ENCODE measurements around the gene SLC24A3.

SLC24A3 gene

DNA sequence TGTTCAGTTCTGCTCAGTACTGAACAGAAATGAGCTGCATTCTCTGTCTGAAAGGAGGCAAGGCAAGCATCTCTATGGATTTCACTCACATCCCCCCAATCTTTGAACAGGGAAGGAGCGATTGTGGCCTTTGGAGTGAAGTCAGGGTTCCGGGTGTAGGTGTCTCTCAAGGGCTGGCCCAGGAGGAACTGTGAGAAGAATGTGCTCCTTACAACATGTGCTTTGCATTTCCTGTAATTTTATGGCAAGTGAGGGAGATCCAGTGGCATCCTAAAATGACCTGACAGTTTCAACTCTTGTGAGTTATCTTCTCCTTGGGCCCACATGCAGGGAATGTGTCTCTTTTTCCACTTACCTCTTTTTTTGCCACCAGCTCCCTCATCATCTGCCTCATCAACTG, 482.6 kb downstream of the SLC24A3 start:
- no peak for DNase-seq

DNA sequence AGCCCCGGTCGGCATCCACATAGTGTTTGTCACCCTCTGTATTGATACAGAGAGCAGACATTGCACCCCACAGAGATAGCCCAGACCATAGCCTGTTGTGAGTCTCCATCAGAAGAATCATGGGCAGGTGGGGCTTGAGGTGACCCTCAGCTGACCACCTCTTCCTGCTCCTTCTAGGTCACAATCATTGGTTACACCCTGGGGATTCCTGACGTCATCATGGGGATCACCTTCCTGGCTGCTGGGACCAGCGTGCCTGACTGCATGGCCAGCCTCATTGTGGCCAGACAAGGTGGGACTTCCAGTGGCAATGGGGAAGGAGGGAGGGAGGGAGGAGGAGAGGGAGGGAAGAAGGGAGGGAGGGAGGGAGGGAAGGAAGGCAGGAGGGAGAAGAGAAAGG, 484.2 kb downstream of the SLC24A3 start:
- no peak for DNase-seq

DNA sequence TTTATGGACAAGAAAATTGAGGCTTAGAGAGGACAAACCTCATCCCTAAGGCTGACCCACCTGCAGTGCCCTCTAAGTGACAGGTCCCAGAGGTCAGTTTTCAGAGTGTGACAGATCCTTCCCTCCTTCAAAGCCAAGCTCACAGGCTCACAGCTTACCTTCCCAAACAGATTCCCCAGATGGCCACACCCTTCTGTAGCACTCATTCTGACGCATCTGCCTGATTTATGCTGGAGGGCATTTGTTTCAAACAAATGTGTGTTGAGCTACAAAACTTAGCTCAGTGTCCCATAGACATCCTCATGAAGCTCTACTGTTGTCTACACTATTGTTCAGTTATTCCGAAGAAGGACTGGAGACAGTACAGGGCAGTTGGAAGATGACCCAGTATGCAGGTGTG, 485.0 kb downstream of the SLC24A3 start:
- DNase-seq: no peak

DNA sequence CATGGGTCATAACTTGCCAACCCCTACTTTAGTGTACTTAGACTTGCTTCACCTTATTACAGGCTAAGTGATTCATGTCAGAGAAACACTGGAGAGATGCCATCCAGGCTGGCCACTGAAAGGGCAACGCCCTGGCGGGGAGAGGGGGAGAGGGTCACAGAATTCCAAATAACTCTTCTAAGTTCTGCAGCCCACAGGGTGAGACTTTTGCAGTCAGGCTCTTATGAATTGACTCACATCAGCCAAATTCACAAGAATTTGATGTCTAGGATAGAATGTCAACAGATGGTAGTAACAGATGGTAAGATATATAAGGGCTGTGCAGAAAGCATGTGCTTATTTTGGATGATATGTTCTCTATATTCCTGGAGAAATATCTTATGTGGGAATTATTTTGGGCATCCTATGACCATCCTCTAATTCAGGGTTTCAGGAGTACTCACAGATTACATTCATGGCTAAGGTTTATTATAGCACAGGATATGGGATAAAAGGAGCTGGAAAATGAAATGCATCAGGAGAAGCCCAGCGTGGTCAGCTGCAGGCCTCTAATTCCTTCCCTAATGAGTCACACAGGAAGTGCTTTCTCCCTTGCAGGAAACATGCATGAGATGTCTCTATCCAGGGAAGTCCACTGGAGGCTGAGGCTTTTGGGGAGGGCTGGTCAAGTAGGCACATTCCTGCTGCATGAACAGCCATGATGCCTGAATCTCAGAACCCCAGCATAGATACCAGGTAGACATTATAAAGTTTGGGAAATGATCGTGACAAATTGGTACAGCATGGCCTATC, 486.9 kb downstream of the SLC24A3 start:
- no peak for DNase-seq

DNA sequence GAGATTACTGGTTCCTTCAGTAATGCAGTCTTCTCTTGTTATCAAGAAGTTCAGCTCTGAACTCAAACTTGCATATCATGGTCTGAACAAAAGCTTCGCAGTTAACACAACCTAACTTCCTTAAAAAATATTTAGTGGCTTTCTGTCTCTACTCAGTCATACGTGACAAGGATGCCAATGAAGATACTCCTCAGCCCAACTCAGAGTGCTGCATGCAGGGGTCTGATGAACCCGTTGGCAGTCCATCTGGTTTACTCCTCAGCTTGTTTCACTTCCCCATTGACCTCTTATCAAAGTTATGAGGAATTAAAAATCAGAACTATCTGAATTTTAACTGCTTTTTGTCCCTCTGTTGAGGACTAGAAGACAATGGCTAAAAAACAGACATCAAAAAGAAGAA, 489.0 kb downstream of the SLC24A3 start:
- DNase-seq: no peak

DNA sequence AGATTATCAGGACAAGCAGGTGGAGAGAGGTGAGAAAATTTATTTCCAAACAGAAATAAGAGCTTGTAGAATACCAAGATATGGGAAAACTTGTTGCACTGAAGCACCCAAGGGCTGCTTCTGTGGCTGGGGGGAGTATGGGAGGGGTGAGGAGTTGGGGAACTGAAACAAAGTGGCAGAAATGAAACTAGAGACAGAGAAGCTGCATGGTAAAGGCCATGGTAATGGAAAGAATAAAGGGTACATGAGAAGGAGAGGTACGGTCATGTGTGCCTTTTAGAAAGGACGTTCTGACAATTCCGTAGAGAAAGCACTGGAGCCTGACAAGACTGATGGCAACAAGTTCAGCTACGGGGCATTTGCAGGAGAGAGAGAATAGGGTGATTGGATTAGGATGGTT, 494.0 kb downstream of the SLC24A3 start:
- no peak for DNase-seq

DNA sequence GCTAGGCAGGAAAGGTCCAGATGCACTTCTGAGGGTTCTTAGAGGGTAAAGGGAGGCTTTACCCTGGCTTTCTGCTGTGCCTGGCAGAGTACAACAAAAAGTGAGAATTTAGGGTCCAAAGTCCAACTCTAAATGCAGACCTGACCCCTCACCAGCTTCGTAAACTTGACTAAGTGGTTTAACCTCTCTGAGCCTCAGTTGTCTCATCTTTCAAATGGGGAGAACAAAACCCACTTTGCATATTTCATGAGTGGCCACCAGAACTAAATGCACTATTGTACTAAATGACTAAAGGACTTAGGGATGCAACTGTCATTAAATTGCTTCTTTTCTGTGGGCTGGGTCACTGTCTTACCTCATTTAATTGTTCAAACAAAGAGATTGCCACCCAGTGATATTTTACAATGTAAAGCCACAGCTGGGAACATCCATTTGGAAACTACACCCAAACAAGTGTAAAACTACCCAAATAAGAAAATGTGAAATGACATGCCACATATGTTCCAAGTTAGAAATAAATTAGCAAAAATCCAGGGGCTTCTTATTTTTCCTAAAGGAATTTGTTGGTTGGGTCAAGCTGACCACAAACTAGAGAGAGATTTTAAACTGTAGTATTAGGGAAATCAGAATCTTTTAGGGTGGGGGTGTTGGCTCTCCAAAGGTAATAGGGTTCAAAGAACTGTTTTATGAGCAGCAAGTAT, 497.3 kb downstream of the SLC24A3 start:
- DNase-seq: no peak

DNA sequence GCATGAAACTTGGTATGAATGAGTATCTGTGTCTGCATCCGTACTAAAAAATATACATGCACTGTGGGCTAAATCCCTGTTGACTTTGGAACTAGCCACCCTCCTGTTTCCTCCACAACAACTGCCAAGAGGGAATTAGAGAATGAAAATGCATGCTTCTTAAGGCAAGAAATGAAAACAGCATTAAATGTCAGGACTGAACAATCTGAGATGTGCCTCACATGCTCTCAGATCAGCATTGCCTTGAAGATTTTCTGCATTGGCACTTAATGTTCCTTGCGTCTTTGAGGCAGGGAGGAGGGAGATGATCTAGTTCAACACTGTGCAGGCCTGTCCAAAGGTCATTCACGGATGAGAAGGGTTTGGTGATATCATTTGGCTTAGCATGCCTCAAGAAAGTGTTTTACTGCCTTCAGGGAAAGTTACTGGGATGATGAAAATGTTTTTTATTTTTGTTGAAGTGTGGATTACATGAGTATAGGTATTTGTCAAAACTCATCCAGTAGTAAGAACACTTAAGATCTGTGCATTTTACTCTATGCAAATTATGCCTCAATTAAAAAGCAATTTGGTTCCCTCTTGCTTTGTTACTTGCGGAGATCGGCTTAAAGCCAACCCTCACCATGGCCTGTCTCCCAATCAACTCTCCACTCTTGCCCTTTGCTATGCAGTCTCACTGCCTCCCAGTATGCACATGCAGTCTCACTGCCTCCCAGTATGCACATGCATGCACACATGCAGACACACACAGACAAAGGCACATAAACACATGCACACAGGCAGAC, 498.1 kb downstream of the SLC24A3 start:
- DNase-seq: no peak

DNA sequence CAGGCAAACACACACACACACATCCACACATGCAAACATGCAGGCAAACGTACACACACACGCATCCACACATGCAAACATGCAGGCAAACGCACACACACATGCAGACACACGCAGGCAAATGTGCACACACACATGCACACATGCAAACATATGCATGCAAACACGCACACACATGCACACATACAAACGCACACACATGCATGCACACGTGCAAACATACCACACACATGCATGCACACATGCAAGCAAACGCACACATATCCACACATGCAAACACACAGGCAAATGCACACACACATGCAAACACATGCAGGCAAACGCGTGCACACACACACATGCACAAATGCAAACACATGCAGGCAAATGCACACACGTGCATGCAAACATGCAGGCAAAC, 498.7 kb downstream of the SLC24A3 start:
- DNase-seq: no peak

DNA sequence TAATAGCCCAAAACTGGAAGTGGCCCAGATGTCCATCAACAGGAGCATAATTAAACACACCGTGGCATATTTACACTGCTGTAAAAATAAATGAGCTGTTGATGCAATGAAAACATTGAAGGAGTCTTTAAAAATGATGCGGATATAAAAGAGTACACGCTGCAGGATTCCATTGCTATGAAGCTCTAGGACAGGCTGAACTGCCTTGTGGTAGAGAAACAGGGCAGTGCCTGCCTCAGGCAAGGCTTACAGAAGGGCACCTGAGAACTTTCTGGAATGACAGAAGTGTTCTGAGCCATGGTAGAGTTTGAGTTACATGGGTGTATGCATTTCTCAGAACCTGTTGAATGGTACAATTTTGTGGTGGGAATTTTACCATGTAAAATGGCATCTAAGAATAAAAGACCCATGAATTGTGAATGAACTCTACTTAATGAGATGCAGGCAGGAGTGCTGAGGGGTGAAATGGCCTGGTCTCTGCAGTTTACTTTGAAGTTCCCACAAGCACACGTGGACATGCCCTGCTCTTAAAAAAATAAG, 500.3 kb downstream of the SLC24A3 start:
- DNase-seq: no peak

DNA sequence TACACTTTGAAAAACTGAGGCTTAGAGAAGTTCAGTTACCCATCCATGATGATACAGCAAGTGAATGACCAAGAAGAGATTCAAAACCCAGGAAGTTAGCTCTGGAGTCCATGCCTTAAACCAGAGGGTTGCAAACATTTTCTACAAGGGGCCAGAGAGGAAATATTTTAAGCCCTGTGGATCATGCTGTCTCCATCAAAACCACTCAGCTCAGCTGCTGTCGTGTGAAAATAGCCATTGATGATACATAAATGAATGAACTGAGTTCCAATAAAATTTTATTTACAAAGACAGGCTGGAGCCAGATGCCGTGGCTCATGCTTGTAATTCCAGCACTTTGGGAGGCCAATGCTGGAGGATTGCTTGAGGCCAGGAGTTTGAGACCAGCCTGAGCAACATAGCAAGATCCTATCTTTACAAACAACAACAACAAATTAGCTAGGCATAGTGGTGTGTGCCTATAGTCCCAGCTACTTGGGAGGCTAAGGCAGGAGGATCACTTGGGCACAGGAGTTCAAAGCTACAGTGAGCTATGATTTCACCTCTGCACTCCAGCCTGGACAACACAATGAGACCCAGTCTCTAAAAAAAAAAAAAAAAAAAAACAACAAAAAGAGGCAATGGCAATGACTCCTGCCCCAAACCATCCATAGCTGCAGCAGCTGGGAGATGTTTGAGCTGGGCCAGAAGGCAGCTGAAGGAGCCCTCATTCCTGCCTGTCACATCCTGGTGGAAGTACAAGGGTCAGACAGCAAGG, 501.6 kb downstream of the SLC24A3 start:
- DNase-seq: no peak

DNA sequence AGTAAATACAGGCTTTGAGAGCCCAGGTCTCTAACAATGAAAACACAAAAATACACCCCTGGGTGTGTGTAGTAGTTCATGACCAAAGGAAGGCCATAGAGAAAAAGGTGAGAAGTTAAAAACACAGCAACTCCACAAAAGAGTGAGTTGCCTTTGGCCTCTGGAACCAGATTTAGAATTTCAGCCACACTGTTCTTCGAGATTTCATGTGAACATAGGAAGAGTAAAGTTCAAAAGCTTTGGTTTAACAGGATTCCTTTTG, 502.1 kb downstream of the SLC24A3 start:
- DNase-seq: no peak

DNA sequence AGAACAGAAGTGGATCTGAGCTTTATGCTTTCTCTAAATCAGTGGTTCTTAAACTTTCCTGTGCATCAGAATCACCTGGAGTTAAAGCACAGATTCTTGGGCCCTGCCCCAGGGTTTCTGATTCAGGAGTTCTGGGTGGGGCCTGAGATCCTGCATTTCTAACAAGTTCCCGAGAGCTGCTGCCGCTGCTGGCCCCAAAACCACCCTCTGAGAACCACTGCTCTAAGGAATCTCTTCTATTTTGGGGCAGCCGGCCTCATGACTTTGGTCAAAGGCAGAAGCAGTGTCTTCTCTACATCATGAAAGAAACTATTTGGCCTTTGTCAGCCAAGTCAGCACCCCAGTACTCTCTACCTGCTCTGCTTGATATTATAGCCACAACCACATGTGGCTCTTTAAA, 503.5 kb downstream of the SLC24A3 start:
- DNase-seq: no peak

DNA sequence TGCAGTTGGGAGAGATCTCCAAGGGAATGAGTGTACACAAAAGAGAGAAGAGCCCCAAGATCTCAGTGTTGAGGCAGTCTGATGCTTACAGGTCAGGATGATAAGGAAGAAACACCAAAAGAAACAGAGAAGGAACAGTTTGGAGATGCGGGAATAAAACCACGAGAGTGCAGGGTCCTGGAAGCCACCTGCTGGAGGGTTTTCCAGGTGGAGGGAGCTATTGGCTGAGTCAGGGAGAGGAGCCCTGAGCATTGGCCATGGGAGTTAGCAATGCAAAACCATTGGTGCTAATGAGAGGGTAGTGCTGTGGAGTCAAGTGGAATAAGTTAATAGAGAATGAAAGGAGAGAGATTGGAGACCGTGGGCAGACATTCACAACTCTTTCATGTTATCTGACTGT, 506.4 kb downstream of the SLC24A3 start:
- DNase-seq: no peak

DNA sequence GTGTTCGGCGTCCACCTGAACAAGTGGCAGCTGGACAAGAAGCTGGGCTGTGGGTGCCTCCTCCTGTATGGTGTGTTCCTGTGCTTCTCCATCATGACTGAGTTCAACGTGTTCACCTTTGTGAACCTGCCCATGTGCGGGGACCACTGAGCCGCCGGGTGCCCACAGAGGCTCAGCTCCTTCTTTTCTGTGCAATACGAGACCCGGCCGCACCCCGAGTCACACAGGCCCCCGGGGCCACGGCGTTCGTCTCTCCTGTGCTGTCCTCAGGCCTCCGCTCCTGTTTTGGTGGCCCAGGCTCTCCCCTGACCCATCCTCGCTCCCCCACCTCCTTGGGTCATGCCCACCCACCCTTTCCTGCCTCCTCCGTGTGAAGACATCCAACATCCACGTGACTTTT, 508.5 kb downstream of the SLC24A3 start:
- no peak for DNase-seq

DNA sequence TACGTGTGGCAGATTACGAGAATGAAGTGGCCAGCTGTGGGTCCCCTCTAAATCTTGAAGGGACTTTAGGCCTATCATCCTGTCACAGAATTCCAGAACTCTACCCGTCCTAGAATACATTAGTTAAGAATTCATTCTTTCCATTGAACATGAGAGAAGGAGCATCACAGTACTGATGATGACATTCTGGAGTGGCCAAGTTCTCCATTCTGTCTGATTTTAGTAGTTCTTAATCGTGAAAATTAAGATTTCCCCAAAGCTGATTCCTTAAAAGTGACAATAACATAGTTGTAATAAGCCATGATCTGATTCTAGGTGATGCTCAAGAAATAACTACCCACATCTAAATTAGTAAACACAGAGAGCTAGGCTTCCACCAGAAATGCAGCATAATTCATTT, 510.6 kb downstream of the SLC24A3 start:
- no peak for DNase-seq

DNA sequence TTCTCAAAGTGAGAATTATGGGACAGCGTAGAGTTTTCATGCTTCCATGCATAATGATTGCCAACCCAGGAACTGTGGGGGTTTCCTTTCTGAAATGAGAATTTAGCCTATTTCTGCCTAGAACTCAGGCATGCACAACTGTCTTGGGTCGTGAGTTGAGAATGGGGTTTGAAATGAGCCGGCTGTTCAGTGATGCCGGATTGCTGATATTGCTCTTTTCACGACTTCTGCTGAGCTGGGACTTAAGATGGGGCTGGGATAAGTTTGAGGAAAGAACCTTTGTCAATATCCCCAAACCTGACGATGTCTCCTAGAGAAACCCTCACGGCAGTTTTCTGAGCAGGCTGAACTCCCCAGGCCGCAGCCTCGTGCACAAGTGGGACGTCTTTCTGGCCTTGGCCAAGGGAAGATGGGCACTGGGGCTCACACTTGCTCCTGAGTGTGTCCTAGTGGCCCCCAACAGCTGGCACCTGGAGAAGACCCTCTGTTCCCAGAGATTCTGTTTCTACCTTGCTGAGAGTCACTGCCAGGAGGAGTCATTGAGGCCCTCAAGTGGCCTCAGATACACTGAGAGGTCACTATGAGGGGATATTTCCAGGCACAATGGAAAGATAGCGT, 511.5 kb downstream of the SLC24A3 start:
- DNase-seq: no peak

DNA sequence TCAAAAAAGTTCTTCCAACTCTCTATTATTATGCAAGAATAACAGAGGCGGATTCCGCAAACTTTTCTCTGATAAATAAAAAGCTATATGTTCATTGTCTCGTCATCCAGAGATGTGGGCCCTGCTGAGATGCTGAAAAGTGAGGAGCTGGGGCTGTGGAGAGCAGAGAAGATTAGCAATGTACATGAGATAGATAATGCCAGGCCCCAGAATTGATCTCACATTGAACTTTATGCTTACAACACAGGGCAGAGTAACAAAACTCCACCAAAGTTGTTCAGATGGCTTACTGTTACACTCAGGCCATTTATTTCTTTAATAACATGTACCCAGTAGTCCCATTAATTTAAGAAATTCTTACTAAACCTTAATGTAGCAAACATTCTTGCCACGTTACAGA, 512.9 kb downstream of the SLC24A3 start:
- no peak for DNase-seq

DNA sequence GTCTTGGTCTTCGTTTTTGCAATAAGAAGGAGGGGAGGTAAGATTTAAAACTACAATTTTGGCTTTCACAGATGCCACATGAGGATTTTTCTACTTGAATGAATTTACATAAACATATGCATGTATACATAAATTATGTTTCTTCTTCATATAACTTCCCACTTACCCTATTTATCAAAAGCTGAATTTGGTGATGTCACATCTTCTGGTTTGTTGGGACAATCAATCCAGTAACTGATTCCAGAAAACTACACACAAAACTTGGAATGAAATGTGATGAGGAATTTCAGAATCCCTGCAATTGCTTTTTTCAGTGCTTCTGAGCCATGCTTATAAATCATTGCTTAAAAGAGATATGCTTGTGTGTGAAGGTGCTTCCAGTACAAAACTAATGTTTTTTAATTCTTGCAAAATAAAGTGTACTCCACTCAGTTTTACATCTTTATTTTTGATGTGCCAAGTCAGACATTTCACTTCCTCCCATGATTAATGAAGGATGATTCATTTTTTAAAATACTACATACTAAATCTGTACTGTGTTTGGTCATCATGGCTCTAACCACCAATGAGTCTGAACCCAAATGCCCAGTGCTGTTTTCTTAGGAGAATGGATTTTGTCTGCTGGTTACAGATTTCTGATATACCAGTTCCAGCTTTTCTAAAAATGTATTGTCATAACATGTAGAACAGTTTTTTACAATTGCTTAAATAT, 513.5 kb downstream of the SLC24A3 start:
- DNase-seq: no peak

DNA sequence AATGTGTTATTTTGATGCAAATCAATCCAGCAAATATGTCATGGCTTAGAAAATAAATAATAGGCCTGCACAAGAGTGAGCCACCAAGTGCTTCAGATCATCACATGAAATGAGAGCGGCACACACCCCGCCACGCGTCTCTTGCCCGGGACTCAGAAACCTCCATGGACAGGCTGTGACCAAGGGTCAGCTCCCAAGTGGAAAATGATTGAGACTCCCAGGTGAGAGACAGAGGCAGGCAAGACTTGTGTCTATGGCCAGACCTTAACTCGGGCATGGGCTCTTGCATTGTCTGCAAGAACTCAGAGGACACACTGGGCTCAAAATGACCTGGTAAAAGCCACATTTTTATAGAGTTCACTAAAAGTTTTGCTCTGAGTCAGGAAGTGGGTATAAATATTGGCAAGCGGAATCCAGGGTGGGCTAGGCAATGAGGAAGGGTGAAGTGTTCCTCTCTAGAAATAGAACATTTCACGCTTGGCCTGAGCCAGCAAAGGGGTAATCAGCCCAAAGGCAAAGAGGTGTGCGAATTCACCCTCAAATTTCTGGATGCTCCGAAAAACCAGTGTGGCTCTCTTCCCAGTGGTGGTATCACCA, 514.9 kb downstream of the SLC24A3 start:
- DNase-seq: no peak

DNA sequence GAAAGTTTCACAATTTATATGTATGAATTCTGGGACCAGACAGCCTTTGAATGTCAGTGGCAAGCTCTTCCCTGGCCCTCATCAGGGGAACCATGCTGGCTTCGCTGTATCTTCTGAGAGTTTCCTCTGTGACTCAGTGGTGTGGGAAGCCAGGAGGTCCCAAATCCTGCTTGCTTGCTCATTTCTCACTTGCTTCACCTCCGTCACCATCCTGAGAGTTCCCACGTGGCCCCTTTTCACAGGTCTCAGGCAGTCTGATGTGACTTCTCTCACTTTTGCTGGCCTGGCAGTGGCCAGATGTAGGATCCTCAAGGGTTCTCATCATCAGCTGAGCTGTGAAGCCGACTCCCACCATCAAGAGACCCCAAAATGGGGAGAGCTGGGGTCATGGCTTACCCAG, 517.2 kb downstream of the SLC24A3 start:
- no peak for DNase-seq

DNA sequence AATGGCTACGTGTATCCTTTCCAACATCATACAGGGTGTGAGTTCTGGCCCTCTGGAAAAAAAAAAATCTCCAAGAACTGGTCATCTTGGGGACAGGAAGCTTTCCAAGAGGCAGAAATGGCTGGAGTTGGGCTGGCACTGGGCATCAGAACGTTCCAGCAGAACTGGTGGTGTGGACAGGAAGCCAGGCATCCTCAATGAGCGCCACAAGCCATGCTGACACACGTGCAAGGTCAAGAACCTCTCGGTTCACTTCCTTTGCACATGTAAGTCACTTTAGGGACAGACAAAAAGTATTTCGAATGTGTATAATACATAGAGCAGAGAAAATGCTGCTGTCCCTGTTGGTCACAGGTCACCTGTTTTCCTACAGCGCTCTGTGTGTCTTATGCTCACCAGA, 518.3 kb downstream of the SLC24A3 start:
- DNase-seq: no peak

Data from NCI-H1092 (cell line).